Panc1 (cell line): ENCODE results near the gene RNU5B-1.

Experiments used
- CTCF ChIP-seq: fragments of 450-650 bp; IDR thresholded peaks from 2 replicates; pipeline ENCODE4 v1.5.1; 2017; ENCODE audit warnings: mild to moderate bottlenecking
- POLR2AphosphoS5 ChIP-seq: IDR thresholded peaks from 2 replicates; pipeline ENCODE4 v1.6.1; 2012; ENCODE audit warnings: mild to moderate bottlenecking, low read depth, low read length, moderate library complexity
- SIN3A ChIP-seq: IDR thresholded peaks from 2 replicates; pipeline ENCODE4 v1.6.1; 2012; ENCODE audit warnings: low read depth, mild to moderate bottlenecking, low read length, moderate library complexity, borderline replicate concordance; ENCODE audit not compliant: insufficient read depth

- TF ChIP-seq CTCF (no peak), SIN3A (no peak), POLR2AphosphoS5 (no peak)
Measured at GRCh38 chr15:65344214-65344913, 39.9 kb downstream of the RNU5B-1 start.
